Activated CD4-positive, alpha-beta T cell treated with anti-CD3 and anti-CD28 coated beads for 36 hours (primary cell): ENCODE measurements around the gene LONP2. TPM values are rescaled to one million over a fixed set of nuclear protein-coding genes. Genes with fewer than 3 reads are reported as not detected.

Experiments used
- ATAC-seq: fragments of 200-7000 bp; cut with Tn5 transposase; one replicate; pipeline ENCODE4 v1.10.0; 2021; ENCODE audit warnings: mild to moderate bottlenecking, moderate library complexity
- CTCF ChIA-PET: fragments of 350-600 bp; sonication (Branson Sonifier 250); formaldehyde crosslinking; loops from one replicate; lab custom pipeline; 2021; ENCODE audit warnings: antibody characterized with exemption; lab: Charles Lee
- POLR2A ChIA-PET: fragments of 350-600 bp; sonication (Branson Sonifier 250); formaldehyde crosslinking; loops from one replicate; lab custom pipeline; 2021; ENCODE audit warnings: antibody characterized with exemption, inconsistent platforms; lab: Charles Lee
- DNase-seq: peaks from one replicate; pipeline ENCODE4 v3.0.0-alpha.2; 2020
- H3K27ac Mint-ChIP-seq: one replicate; pipeline ENCODE4 v1.8.0; 2021; ENCODE audit warnings: mixed read lengths
- H3K27me3 Mint-ChIP-seq: one replicate; pipeline ENCODE4 v1.8.0; 2021; ENCODE audit warnings: mixed read lengths
- H3K36me3 Mint-ChIP-seq: one replicate; pipeline ENCODE4 v1.8.0; 2021; ENCODE audit warnings: low read depth, mixed read lengths
- H3K4me1 Mint-ChIP-seq: one replicate; pipeline ENCODE4 v1.8.0; 2021; ENCODE audit warnings: mixed read lengths
- H3K4me3 Mint-ChIP-seq: one replicate; pipeline ENCODE4 v1.8.0; 2021; ENCODE audit warnings: mild to moderate bottlenecking, moderate library complexity, mixed read lengths
- H3K9me3 Mint-ChIP-seq: one replicate; pipeline ENCODE4 v1.8.0; 2021; ENCODE audit warnings: low read depth, mixed read lengths
- intact Hi-C, 2 experiments: fragments of 100-400 bp; cut with DNase I in 1 of 2; cut with micrococcal nuclease in 1 of 2; formaldehyde crosslinking; loops; one replicate each; pipeline versions ENCODE4 v1.14.2 to v1.15.1; 2022 to 2024; cut with DNase I, micrococcal nuclease
- total RNA-seq, 2 experiments: library from RNA; stranded (reverse); gene quantifications; one replicate each; pipeline ENCODE4 v1.2.3, GENCODE V29; 2021

LONP2 gene, protein sequence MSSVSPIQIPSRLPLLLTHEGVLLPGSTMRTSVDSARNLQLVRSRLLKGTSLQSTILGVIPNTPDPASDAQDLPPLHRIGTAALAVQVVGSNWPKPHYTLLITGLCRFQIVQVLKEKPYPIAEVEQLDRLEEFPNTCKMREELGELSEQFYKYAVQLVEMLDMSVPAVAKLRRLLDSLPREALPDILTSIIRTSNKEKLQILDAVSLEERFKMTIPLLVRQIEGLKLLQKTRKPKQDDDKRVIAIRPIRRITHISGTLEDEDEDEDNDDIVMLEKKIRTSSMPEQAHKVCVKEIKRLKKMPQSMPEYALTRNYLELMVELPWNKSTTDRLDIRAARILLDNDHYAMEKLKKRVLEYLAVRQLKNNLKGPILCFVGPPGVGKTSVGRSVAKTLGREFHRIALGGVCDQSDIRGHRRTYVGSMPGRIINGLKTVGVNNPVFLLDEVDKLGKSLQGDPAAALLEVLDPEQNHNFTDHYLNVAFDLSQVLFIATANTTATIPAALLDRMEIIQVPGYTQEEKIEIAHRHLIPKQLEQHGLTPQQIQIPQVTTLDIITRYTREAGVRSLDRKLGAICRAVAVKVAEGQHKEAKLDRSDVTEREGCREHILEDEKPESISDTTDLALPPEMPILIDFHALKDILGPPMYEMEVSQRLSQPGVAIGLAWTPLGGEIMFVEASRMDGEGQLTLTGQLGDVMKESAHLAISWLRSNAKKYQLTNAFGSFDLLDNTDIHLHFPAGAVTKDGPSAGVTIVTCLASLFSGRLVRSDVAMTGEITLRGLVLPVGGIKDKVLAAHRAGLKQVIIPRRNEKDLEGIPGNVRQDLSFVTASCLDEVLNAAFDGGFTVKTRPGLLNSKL
- total RNA-seq: 10 to 100 TPM; 60.3 to 63.2 TPM

DNA sequence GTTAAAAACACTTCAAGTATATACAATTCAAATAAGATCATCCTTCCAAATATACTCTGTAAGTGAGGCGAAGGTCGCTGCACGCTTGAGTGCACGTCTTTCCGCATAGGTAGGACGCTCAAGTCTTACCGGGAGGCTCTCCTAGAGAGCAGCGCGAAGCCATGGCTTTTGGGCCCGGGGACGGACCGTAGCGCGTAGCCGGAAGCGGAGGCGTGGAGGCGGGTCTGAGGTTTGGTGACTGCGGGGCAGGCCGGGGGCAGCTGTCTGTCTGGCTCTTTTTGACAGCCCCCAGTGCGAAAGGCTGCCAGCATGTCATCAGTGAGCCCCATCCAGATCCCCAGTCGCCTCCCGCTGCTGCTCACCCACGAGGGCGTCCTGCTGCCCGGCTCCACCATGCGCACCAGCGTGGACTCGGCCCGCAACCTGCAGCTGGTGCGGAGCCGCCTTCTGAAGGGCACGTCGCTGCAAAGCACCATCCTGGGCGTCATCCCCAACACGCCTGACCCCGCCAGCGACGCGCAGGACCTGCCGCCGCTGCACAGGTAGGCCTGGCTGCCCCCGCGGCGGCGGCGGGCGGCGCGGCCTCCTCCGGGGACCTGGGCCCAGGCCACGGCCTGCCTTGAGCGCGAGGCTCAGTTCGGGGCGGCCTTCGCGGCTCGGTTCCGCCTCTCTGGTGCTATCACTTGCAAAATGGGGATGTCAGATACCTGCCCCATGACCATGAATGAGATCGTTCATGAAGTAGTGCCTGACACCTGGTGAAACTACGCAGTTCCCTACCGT is at the start of gene LONP2:
Gene LONP2 (plus strand): TSS at position 221 of the 783 bp plus-strand sequence. CDS start 89 bp downstream, at position 310.
- intact Hi-C loops: loop anchor here (1.0 to 10.0 kb wide), 12 partner anchors 12 to 1559 kb away; partner anchors contain the start of genes ITFG1 (in 2 of the 2), PHKB (in 2 of the 2), CBLN1 (in 1 of the 2) and DNAJA2 (in 1 of the 2)
- Mint-ChIP-seq H3K4me3 (peak within 1 kb of the TSS; percentile 91), H3K36me3 (peaks cover 2% of the 10 kb centered on the region), H3K4me1 (peaks cover 36% of the 10 kb centered on the region), H3K27ac (peak within 1 kb of the TSS; percentile 88), H3K9me3 (peaks cover 2% of the 10 kb centered on the region), H3K27me3 (no peaks in the 10 kb centered on the region)
- DNase-seq (peak; percentile 95), ATAC-seq (peak; percentile 94)
- ChIA-PET POLR2A (no interaction called here), CTCF (interaction anchor here (0.6 to 1.2 kb wide), 4 partner anchors 8 to 1206 kb away, joined by 3 to 5 read pairs (median 4); no protein-coding TSS in a partner anchor)

DNA sequence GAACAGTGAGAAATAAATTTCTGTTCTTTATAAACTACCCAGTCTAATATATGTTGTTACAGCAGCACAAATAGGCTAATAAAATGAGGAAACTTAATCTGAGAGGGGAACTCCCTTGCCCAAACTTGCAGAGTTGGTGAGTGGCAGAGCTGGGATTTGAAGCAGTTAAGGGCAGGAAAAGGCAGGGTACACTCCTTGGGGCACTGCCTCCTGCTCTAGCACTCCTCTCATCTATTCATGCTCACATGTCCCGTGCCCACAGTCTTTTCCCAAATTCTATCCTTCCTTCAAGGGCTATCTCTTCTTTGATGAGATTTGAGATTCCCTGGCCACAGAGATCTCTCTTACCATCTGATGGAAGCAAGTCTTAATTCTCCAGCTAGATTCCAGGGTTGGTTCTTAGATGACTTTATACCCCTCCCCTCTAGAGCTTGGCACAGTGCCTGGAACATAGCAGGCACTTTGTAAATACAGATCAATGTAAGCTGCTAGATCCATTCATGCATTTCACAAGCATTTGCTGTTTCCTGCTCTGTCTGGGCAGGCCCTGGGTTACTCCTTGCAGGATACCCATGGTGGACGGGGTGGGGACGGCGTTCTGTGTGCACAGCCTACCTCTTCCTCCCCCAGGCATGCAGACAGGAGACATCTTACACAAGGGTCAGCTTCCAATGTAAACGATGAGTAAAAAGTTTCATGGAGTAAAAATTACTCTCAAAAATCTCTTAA is 49.1 kb upstream of the LONP2 start:
- no peak overlapping the region for H3K27ac Mint-ChIP-seq
- no peaks in the 10 kb centered on the region for H3K4me1 Mint-ChIP-seq
- ATAC-seq: no peak
- no peaks in the 10 kb centered on the region for H3K36me3 Mint-ChIP-seq
- no peak overlapping the region for H3K4me3 Mint-ChIP-seq
- ChIA-PET POLR2A (no interaction called here), CTCF (interaction anchor here (0.5 to 0.7 kb wide), 2 partner anchors 439 to 732 kb away, joined by 3 read pairs; no protein-coding TSS in a partner anchor)
- intact Hi-C loops: no loop called here
- H3K9me3 Mint-ChIP-seq: no peaks in the 10 kb centered on the region
- no peak for DNase-seq
- peaks cover 5% of the 10 kb centered on the region for H3K27me3 Mint-ChIP-seq

DNA sequence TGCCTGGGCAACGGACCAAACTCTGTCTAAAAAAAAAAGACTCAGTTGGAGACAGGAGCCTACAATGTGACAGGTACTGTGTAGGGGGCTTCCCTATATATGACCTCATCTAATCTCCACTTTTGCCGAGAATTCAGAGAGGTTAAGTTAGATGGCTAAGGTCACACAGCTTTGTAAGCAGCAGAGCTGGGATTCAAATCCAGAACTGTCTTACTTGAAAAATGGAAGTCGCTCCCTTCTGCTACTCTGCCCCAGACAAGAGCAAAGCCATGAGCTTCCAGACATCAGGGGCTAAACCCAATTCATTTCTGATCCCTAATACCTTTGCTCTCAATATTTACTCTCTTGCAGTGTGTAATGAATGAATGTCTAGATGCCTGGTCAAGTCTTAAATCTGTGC is 46.8 kb upstream of the LONP2 start:
- no peak overlapping the region for H3K27ac Mint-ChIP-seq
- POLR2A ChIA-PET: no interaction called here
- H3K4me3 Mint-ChIP-seq: no peak overlapping the region
- no peaks in the 10 kb centered on the region for H3K36me3 Mint-ChIP-seq
- intact Hi-C loops: no loop called here
- H3K9me3 Mint-ChIP-seq: no peaks in the 10 kb centered on the region
- H3K27me3 Mint-ChIP-seq: peaks cover 5% of the 10 kb centered on the region
- no peak for DNase-seq
- no peaks in the 10 kb centered on the region for H3K4me1 Mint-ChIP-seq
- CTCF ChIA-PET: no interaction called here
- ATAC-seq: no peak

DNA sequence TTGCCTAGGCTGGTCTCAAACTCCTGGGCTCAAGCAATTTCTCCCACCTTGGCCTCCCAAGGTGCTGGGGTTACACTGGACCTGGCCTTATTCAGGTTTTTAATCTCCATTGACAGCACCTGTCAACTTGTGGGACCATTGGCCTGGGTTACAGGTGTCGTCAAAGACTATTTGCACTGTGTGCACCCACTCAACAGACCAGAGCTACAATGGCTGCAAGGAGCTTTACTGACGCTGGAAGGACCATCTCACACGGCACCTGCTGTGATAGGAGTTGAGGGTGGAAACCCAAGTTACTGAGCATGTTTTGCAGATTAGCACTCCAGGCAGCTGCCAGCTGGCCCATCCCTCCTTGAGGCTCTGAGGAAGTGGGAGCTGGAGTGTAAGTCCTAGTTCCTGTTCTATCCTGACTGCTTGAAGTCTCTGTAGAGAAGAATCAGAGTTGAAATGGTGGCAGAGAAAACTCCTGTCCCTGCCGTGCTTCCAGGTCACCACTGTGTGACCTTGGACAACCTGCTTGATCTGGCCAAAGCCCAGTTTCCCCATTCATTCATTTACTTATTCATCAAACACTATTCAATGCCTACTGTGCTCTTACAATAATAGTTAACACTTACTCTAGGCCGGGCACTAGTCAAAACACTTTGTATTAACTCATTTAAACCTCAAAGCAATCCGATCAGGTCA is 42.4 kb upstream of the LONP2 start:
- POLR2A ChIA-PET: no interaction called here
- H3K4me1 Mint-ChIP-seq: no peaks in the 10 kb centered on the region
- H3K27ac Mint-ChIP-seq: no peak overlapping the region
- intact Hi-C loops: no loop called here
- CTCF ChIA-PET: interaction anchor here (0.7 to 1.2 kb wide), 3 partner anchors 11 to 421 kb away, joined by 3 to 4 read pairs (median 3); partner anchors contain the start of gene LONP2
- no peak overlapping the region for H3K4me3 Mint-ChIP-seq
- no peak for ATAC-seq
- no peaks in the 10 kb centered on the region for H3K36me3 Mint-ChIP-seq
- DNase-seq: no peak
- H3K9me3 Mint-ChIP-seq: no peaks in the 10 kb centered on the region
- peaks cover 7% of the 10 kb centered on the region for H3K27me3 Mint-ChIP-seq

DNA sequence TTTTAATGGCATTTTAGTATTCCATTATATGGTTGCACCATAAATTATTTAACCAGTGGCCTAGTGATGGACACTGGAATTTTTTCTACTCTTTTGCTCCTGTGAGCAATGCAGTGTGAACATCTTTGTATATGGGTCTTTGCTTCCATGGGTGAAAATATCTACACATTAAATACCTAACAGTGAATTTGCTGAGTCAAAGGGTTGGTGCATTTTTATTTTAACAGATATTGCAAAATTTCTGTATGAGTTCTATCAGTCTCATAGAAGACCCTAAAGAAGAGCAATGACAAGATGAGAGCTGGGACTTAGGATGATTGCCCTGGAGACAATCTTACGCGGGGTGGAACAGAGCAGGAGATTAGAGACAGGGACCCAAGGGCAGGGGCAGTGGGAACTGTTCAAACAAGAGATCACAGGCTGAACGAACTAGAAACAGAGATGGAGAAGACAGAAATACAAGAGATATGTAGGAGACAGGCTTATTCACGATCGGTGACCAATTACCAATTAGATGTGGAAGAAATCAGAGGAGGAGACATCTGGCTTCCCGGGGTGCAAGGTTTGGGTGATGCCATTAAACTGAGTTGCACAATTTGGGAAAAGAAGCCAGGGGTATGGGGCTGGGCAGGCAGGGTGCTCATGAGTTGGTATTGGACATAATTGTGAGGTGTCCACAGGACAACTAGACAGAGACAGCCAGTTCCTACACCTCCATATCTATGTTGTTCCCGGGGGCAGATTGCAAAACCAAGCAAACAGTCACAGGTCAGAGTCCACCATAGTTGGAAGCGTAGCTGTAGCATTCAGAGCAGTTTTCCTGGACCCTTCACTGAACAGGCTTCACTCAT is 39.9 kb upstream of the LONP2 start:
- H3K27me3 Mint-ChIP-seq: peaks cover 5% of the 10 kb centered on the region
- POLR2A ChIA-PET: no interaction called here
- CTCF ChIA-PET: no interaction called here
- no peak overlapping the region for H3K27ac Mint-ChIP-seq
- H3K4me3 Mint-ChIP-seq: no peak overlapping the region
- DNase-seq (no peak), ATAC-seq (no peak)
- intact Hi-C loops: no loop called here
- H3K36me3 Mint-ChIP-seq: no peaks in the 10 kb centered on the region
- H3K4me1 Mint-ChIP-seq: no peaks in the 10 kb centered on the region
- no peaks in the 10 kb centered on the region for H3K9me3 Mint-ChIP-seq

DNA sequence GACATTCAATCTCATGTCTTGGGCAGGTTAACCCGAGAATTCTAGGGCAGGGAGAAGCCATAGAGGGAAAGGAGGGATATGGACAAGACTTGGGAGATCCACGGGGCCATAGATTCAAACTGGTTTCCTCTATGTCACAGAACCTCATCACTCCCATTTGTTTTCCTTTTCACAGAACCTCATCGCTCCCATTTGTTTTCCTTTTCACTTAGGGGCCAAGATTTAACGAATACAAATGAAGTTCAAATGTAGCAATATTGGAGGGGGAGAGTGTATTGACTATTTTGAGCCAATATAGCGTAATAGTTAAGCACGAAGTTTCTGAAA is 39.3 kb upstream of the LONP2 start:
- ATAC-seq (no peak), DNase-seq (no peak)
- Mint-ChIP-seq H3K27ac (no peak overlapping the region), H3K9me3 (no peaks in the 10 kb centered on the region), H3K4me1 (no peaks in the 10 kb centered on the region), H3K36me3 (no peaks in the 10 kb centered on the region), H3K4me3 (no peak overlapping the region), H3K27me3 (peaks cover 5% of the 10 kb centered on the region)
- ChIA-PET POLR2A (no interaction called here), CTCF (no interaction called here)
- intact Hi-C loops: no loop called here

DNA sequence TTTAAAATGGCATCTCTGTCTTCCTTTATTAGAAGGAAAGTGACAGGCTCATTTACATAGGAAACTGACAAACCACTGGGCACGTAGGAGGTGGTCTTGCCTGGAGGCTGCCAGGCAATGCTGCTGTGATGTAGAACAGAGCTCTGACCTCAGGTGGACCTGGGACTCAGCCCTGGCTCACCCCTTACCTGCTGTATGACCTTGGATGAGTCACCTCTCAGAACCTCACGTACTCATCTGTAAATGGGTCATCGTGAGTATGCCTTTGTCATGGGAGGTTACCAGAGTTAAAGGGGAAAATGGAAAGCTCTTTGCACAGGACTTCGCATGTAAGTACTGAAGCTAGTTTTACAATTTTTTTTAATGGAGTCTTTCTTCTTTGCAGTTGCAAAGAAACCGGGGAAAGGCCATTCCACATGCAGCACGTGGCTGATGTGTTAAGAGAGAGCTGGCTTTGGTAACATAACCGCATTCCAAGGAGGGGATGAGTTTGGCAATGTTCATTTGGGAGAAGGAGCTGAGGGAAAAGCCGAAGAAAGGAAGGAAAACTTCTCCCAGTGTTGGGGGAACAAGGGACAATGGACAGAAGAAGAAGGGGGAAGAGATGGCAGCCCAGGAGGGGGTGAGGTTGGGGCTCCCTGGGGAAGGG is 37.4 kb upstream of the LONP2 start:
- no peaks in the 10 kb centered on the region for H3K36me3 Mint-ChIP-seq
- intact Hi-C loops: no loop called here
- CTCF ChIA-PET: interaction anchor here (0.7 kb wide), 1 partner anchor 1231 kb away, joined by 3 read pairs; no protein-coding TSS in a partner anchor
- POLR2A ChIA-PET: no interaction called here
- DNase-seq (peak; percentile 11), ATAC-seq (peak; percentile 69)
- H3K4me1 Mint-ChIP-seq: no peaks in the 10 kb centered on the region
- no peaks in the 10 kb centered on the region for H3K9me3 Mint-ChIP-seq
- no peak overlapping the region for H3K4me3 Mint-ChIP-seq
- H3K27ac Mint-ChIP-seq: no peak overlapping the region
- H3K27me3 Mint-ChIP-seq: peaks cover 5% of the 10 kb centered on the region

DNA sequence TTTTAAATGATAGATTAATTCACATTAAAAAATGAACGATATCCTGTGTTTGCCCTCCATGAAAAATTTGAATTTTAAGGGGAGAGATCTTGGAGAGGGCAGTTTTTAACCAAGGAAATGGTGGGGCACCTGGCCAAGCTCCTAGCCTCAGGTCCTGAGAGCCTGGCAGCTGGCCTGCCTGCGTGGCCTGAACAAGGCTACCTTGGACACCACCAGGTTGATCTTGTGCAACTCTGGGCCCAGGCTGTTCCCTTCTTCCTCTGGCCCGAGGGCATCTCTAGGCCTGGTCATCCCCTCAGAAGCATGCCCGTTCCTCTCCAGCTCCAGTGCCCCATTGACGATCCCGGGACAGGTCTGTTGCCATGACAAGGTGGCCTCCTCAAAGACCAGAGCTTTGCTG is 33.4 kb upstream of the LONP2 start:
- Mint-ChIP-seq H3K27me3 (peaks cover 3% of the 10 kb centered on the region), H3K27ac (no peak overlapping the region), H3K36me3 (no peaks in the 10 kb centered on the region), H3K9me3 (no peaks in the 10 kb centered on the region), H3K4me3 (no peak overlapping the region), H3K4me1 (no peaks in the 10 kb centered on the region)
- CTCF ChIA-PET: interaction anchor here (1.0 kb wide), 1 partner anchor 46 kb away, joined by 6 read pairs; no protein-coding TSS in a partner anchor
- DNase-seq: no peak
- intact Hi-C loops: no loop called here
- no peak for ATAC-seq
- POLR2A ChIA-PET: no interaction called here

DNA sequence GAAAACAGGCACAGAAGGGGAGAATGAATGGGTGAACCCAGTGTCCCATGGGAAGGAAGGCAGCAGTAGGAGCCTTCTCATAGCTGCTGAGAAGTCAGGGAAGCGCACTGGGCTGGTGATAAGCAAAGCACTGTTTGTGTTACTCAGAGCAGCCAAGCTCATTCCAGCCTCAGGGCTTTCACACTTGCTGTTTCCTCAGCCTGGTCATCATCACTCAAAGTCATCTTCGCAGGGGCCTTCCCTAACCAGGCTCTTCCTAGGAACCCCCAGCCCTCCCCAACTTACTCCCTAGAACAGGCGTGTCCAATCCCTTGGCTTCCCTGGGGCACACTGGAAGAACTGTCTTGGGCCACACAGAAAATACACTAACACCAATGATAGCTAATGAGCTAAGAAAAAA is 32.1 kb upstream of the LONP2 start:
- POLR2A ChIA-PET: no interaction called here
- Mint-ChIP-seq H3K27ac (no peak overlapping the region), H3K36me3 (no peaks in the 10 kb centered on the region), H3K4me1 (no peaks in the 10 kb centered on the region), H3K9me3 (no peaks in the 10 kb centered on the region), H3K27me3 (no peaks in the 10 kb centered on the region), H3K4me3 (no peak overlapping the region)
- intact Hi-C loops: no loop called here
- no peak for DNase-seq
- CTCF ChIA-PET: interaction anchor here (0.6 to 1.2 kb wide), 5 partner anchors 8 to 1328 kb away, joined by 3 to 6 read pairs (median 3); no protein-coding TSS in a partner anchor
- no peak for ATAC-seq
